Sigmoid colon (tissue), 7 donors: ENCODE results near the gene KRTCAP3. TPM values are rescaled to one million over a fixed set of nuclear protein-coding genes. Genes with fewer than 3 reads are reported as not detected.
A peak's percentile ranks its signal among the peaks of the same experiment; 100 is the strongest.

ENCODE experiments used
- DNase-seq: peaks from one replicate; pipeline ENCODE4 v3.0.0-alpha.2; 2019
- H3K27ac ChIP-seq, 4 donors: fragments of 200-600 bp; sonication (generic); one replicate each; pipeline ENCODE4 v1.5.1; 2016 to 2019; ENCODE audit warnings: mild to moderate bottlenecking in 1 of 4
- H3K27me3 ChIP-seq, 3 donors: fragments of 200-600 bp; sonication (generic); one replicate each; pipeline ENCODE4 v1.5.1; 2019; ENCODE audit warnings: mild to moderate bottlenecking in 1 of 3
- H3K36me3 ChIP-seq, 4 donors: fragments of 200-600 bp; sonication (generic); one replicate each; pipeline ENCODE4 v1.5.1; 2016 to 2019
- H3K4me1 ChIP-seq, 4 donors: fragments of 200-600 bp; sonication (generic); one replicate each; pipeline ENCODE4 v1.5.1; 2017 to 2019
- H3K4me3 ChIP-seq, 4 donors: fragments of 200-600 bp; sonication (generic); one replicate each; pipeline ENCODE4 v1.5.1; 2017 to 2019; ENCODE audit warnings: mild to moderate bottlenecking in 2 of 4, moderate library complexity in 1 of 4
- H3K9me3 ChIP-seq, 4 donors: fragments of 200-600 bp in 3 of 4; sonication (generic) in 3 of 4; one replicate each; pipeline versions ENCODE4 v1.5.1 to v1.6.1; 2013 to 2019
- EP300 ChIP-seq, 4 donors: sonication (generic); formaldehyde crosslinking; IDR thresholded peaks; one replicate each; pipeline ENCODE4 v1.6.1; 2017; ENCODE audit warnings: antibody characterized with exemption in 4 of 4
- POLR2A ChIP-seq, 2 donors: fragments of 450-650 bp; IDR thresholded peaks; one replicate each; pipeline ENCODE4 v1.6.1; 2016; ENCODE audit warnings: antibody characterized with exemption in 2 of 2, mild to moderate bottlenecking in 2 of 2, moderate library complexity in 2 of 2
- POLR2AphosphoS5 ChIP-seq, 4 donors: sonication (generic); formaldehyde crosslinking; IDR thresholded peaks; one replicate each; pipeline ENCODE4 v1.6.1; 2017; ENCODE audit warnings: antibody characterized with exemption in 4 of 4
- WGBS, 2 donors: extraction: QIAGEN DNeasy Blood & Tissue Kit; methylation state at CpG; one replicate each; pipeline ENCODE4 v1.1.7; 2013; 5-methylcytosine and 5-hydroxymethylcytosine counted together
- intact Hi-C: fragments of 100-400 bp; cut with DNase I; formaldehyde crosslinking; loops from one replicate; pipeline ENCODE4 v1.15.1; 2023
- polyA plus RNA-seq, 3 donors: library from polyadenylated mRNA; stranded (reverse); fragments of 200-250 nt; gene quantifications; one replicate each; pipeline ENCODE4 v1.2.3, GENCODE V29; 2013
- total RNA-seq, 4 donors: library from RNA; depleted of rRNA; stranded (reverse); fragments of >200 nt; gene quantifications; one replicate each; pipeline ENCODE4 v1.1.0, GENCODE V29; 2016
- TF ChIP-seq, protein P1 (sequence below), 4 experiments: fragments of 450-650 bp in 3 of 4; fragments of 200-600 bp in 1 of 4; IDR thresholded peaks; one replicate each; pipeline ENCODE4 v1.5.1; 2016 to 2019; ENCODE audit warnings: antibody characterized with exemption in 4 of 4, mild to moderate bottlenecking in 3 of 4, moderate library complexity in 2 of 4
- donor health status: healthy with polysubstance abuse.
- donor health status: Bipolar disorder and iron deficiency.
- donor health status: healthy.

The KRTCAP3 gene
- total and polyA plus RNA-seq, 7 donors, result 0.54 to 93.5 (median 39.8) TPM; not detected in 3

- peak overlapping the region in 3 of 4 donors; percentile 57 to 90 (median 60) for H3K4me3 ChIP-seq
- no peaks in the 10 kb centered on the region for H3K36me3 ChIP-seq
- no peak for TF ChIP-seq EP300 (IDR thresholded peaks at IDR 0.05)
- TF ChIP-seq, protein P1, sequence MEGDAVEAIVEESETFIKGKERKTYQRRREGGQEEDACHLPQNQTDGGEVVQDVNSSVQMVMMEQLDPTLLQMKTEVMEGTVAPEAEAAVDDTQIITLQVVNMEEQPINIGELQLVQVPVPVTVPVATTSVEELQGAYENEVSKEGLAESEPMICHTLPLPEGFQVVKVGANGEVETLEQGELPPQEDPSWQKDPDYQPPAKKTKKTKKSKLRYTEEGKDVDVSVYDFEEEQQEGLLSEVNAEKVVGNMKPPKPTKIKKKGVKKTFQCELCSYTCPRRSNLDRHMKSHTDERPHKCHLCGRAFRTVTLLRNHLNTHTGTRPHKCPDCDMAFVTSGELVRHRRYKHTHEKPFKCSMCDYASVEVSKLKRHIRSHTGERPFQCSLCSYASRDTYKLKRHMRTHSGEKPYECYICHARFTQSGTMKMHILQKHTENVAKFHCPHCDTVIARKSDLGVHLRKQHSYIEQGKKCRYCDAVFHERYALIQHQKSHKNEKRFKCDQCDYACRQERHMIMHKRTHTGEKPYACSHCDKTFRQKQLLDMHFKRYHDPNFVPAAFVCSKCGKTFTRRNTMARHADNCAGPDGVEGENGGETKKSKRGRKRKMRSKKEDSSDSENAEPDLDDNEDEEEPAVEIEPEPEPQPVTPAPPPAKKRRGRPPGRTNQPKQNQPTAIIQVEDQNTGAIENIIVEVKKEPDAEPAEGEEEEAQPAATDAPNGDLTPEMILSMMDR (IDR thresholded peaks at IDR 0.05), result peak; percentile 23 to 61 (median 54)
- WGBS, 2 donors, result 49 to 55% methylated on average over 16 of the region's 16 CpGs
- no peak for DNase-seq
- intact Hi-C loops, result loop anchor here (2.0 kb wide), 1 partner anchor 27 kb away; the partner anchor contains the start of gene ZNF513
- H3K4me1 ChIP-seq, result peaks cover 0 to 36% (median 22%) of the 10 kb centered on the region in 4 donors
- no peaks in the 10 kb centered on the region for H3K27me3 ChIP-seq
- H3K9me3 ChIP-seq, result no peaks in the 10 kb centered on the region
- peak overlapping the region in 2 of 4 donors; percentile 73 to 79 for H3K27ac ChIP-seq
Measured at GRCh38 chr2:27407798-27408491, 34.2 kb upstream of the KRTCAP3 start.

GRCh38 chr2:27408601-27409320, 33.4 kb upstream of the KRTCAP3 start:
- Histone ChIP-seq H3K36me3 (no peaks in the 10 kb centered on the region), H3K27ac (peak overlapping the region; percentile 73 to 93 (median 82)), H3K27me3 (no peaks in the 10 kb centered on the region), H3K4me3 (peak overlapping the region; percentile 57 to 98 (median 75)), H3K4me1 (peaks cover 0 to 36% (median 22%) of the 10 kb centered on the region in 4 donors), H3K9me3 (no peaks in the 10 kb centered on the region)
- intact Hi-C loops, result loop anchor here (1.0 to 2.0 kb wide), 2 partner anchors 20 to 28 kb away; partner anchors contain the start of genes NRBP1 and ZNF513
- TF ChIP-seq, protein P1 (IDR thresholded peaks at IDR 0.05), result no peak
- TF ChIP-seq POLR2AphosphoS5 (IDR thresholded peaks at IDR 0.05) (no peak), POLR2A (IDR thresholded peaks at IDR 0.05) (no peak), EP300 (IDR thresholded peaks at IDR 0.05) (no peak)
- no peak for DNase-seq
- WGBS, 2 donors, result 1% methylated on average over 33 of the region's 33 CpGs

DNA sequence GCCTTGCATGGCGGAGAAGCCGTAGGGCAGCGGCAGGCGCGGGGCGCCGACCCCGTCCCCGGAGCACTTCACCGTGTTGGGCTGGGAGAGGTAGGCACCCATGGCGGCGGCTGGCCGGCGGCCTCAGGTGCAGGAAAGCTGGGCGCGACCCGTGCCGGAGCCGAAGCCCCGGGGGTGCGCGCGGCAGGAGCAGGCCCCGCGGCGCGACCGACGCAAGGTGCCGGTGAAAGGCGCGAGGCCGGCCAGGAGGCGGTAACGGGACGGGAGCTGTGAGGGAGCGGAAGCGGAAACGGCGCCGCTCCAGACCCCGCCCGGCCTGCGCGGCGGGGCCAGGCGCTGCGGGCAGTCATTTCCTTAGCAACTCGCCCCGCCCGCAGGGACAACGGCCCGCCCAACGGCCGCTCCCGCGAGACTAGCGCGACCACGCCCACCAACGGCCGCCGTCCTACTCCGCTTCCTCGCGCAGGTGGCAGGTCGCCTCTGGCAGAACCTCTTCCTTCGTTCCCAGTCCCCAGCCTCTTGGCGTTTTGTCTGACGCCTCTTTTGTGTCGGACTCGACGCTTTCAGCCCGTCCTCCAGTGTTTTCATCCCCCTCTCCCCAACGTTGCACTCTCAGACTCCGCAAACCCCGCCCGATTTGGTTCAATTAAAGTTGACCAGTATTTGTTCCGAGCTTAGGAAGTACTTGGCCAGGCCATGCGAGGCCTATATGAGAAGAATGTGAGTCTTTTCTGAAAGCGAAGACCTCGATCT, 32.7 kb upstream of the KRTCAP3 start, which contains the start of gene PPM1G:
PPM1G (minus strand) TSS at position 271 of the 753 bp plus-strand sequence; CDS start at position 102, 169 bp downstream.
- Histone ChIP-seq H3K4me3 (peak within 1 kb of the TSS; percentile 57 to 98 (median 75)), H3K9me3 (no peaks in the 10 kb centered on the region), H3K4me1 (peaks cover 0 to 36% (median 22%) of the 10 kb centered on the region in 4 donors), H3K27ac (peak within 1 kb of the TSS; percentile 73 to 93 (median 82)), H3K36me3 (no peaks in the 10 kb centered on the region), H3K27me3 (no peaks in the 10 kb centered on the region)
- peak; percentile 97 for DNase-seq
- intact Hi-C loops, result loop anchor here (1.0 to 2.0 kb wide), 2 partner anchors 19 to 29 kb away; partner anchors contain the start of genes NRBP1 and ZNF513
- TF ChIP-seq, protein P1 (IDR thresholded peaks at IDR 0.05), result no peak
- TF ChIP-seq POLR2AphosphoS5 (IDR thresholded peaks at IDR 0.05) (peak; percentile 54 to 86 (median 72)), POLR2A (IDR thresholded peaks at IDR 0.05) (peak in 1 of 2 donors; percentile 37)
- WGBS, 2 donors, result 1% methylated on average over 82 of the region's 82 CpGs

DNA sequence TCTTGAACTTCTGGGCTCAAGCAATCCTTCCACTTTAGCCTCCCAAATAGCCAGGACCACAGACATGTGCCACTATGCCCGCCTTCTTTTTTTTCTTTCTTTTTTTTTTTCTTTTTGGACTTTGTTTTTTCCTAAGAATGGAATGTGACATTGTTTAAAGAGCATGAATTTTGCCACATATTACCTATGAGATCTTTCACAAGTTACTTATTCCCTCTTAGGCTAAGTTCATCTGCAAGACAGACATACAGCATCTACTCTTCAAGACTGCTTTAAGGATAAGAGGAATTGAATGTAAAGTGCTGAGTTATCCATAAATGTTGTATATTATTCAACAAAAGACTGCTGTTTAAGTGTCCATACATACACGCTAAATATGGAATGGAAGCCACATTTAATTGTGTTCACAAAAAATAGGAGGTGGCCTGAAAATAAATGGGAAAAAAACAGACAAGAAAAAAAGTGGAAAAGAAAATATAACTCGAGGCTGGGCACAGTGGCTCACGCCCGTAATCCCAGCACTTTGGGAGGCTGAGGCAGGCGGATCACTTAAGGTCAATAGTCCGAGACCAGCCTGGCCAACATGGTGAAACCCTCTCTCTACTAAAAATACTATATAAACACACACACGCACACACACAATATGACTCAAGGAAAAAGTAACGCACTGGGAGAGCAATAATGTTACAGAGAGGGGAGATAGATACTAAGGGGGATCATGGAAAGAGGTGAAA, 29.6 kb upstream of the KRTCAP3 start:
- intact Hi-C loops, result no loop called here
- no peak overlapping the region for H3K27ac ChIP-seq
- 84 to 90% methylated on average over 9 of the region's 9 CpGs for WGBS, 2 donors
- H3K27me3 ChIP-seq, result no peaks in the 10 kb centered on the region
- H3K36me3 ChIP-seq, result no peaks in the 10 kb centered on the region
- H3K4me3 ChIP-seq, result no peak overlapping the region
- TF ChIP-seq, protein P1 (IDR thresholded peaks at IDR 0.05), result no peak
- TF ChIP-seq POLR2A (IDR thresholded peaks at IDR 0.05) (no peak), POLR2AphosphoS5 (IDR thresholded peaks at IDR 0.05) (no peak), EP300 (IDR thresholded peaks at IDR 0.05) (no peak)
- no peak for DNase-seq
- H3K4me1 ChIP-seq, result peaks cover 0 to 20% (median 16%) of the 10 kb centered on the region in 4 donors
- H3K9me3 ChIP-seq, result no peaks in the 10 kb centered on the region
